HG03432 (cell line): ENCODE results near the gene ZBED1.
A peak's percentile ranks its signal among the peaks of the same experiment; 100 is the strongest.
"Not testable (repeated sequence)": the region's sequence is repeated elsewhere in the genome, so short reads cannot be mapped to it uniquely, and the experiment has no call there.

ENCODE experiments used
- ATAC-seq: cut with Tn5 transposase; IDR thresholded peaks from one replicate; pipeline ENCODE4 v1.9.1; 2021; ENCODE audit warnings: mild to moderate bottlenecking, moderate library complexity; ENCODE audit not compliant: unreplicated experiment

ZBED1 gene

DNA sequence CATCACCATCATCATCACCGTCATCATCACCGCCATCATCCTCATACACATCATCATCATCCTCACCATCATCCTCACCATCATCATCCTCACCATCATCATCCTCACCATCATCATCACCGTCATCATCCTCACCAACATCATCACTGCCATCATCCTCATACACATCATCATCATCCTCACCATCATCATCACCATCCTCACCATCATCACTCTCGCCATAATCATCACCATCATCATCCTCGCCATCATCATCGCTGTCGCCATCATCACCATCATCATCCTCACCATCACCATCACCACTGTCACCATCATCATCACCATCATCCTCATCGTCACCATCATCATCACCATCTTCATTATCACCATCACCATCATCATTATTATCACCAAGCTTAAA is 19.8 kb upstream of the ZBED1 start:
- ATAC-seq: no peak

DNA sequence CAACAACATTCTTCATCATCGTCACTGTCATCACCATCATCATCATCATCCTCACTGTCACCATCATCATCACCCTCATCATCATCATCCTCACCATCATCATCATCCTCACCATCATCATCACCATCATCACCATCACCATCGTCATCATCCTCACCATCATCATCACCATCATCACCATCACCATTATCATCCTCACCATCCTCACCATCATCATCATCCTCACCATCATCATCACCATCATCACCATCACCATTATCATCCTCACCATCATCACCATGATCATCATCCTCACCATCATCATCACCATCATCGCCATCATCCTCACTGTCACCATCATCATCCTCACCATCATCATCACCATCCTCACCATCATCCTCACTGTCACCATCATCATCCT is 18.9 kb upstream of the ZBED1 start:
- ATAC-seq: not testable (repeated sequence)

GRCh38 chrX:2517055-2517454 is 16.3 kb upstream of the ZBED1 start:
- peak; percentile 14 for ATAC-seq

DNA sequence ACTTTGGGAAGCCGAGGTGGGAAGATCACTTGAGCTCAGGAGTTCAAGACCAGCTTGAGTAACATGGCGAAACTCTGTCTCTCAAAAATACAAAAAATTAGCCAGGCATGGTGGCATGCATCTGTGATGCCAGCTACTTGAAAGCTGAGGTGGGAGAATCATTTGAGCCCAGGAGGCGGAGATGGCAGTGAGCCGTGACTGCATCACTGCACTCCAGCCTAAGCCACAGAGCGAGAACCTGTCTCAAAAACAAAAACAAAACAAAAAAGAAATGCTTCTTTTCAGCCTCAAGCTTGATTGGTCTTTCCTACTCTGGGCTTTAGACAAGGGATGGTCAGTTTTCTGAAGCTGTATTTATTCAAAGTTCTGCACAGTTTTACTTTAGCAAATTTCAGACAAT is 15.8 kb upstream of the ZBED1 start:
- peak; percentile 52 for ATAC-seq

DNA sequence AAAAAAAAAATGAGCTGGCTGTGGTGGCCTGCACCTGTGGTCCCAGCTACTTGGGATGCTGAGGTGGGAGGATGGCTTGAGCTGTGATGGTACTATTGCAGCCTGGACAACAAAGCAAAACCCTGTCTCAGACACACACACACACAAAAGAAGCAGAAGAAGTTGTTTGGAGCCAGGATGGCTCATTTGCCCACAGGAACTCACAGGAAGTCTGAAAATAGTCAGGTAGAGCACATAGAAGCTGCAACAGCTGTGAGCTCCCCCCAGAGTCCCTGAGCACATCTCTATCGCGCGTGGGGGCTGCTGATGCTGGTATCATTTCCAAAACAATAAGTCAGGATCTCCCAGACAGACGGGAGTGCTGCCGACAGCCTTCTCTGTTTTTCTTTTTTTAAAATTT is 13.4 kb upstream of the ZBED1 start:
- ATAC-seq: no peak

DNA sequence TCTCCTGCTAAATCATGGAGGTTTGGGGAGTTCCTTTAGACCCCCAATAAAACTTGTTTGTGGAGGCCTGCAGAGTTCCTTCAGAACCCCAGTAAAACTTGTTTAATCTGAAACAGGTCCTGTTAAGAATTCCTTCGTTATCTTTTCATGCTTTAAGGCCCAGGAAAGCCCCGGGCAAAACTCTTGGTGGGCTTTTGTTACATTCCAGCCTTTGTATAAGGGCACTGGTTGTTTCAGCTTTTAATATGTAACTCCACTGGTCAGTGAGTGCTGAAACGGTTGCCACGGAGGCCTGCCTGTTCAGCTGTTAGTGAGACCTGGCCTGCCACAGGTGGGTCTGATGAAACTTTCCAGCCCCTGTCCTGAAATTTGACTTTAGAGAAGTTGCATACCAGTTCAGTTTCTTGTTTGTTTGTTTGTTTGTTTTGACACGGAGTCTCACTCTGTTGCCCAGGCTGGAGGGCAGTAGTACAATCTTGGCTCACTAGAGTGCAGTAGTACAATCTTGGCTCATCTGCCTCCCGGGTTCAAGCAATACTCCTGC is 12.4 kb upstream of the ZBED1 start:
- no peak for ATAC-seq

- ATAC-seq: no peak
These were observed 11.7 kb upstream of the ZBED1 start for GRCh38 chrX:2512501-2512900.

GRCh38 chrX:2511326-2511725 is 10.6 kb upstream of the ZBED1 start:
- ATAC-seq: no peak

DNA sequence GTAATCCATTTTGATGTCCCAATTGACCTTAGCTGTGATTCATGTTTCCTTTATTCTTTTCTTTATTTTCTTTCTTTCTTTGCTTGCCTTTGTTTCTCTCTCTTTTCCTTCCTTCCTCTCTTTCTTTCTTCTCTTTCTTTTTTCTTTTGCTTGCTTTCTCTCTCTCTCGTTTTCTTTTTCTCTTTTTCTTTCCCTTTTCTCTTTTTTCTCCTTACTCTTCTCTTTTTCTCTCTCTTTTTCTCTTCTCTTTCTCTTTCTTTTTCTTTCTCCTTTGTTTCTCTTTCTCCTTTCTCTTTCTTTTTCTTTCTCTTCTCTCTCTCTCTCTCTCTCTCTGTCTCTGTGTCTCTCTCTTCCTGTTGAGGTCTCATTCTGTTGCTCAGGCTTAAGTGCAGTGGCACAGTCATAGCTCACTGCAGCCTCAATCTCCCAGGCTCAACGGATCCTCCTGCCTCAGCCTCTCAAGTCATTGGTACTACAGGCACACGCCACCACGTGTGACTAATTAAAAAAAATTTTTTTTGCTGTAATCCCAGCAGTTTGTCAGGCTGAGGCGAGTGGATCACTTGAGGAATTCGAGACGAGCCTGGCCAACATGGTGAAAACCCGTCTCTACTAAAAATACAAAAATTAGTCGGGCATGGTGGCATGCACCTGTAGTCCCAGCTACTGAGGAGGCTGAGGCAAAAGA is 8.0 kb upstream of the ZBED1 start:
- no peak for ATAC-seq

DNA sequence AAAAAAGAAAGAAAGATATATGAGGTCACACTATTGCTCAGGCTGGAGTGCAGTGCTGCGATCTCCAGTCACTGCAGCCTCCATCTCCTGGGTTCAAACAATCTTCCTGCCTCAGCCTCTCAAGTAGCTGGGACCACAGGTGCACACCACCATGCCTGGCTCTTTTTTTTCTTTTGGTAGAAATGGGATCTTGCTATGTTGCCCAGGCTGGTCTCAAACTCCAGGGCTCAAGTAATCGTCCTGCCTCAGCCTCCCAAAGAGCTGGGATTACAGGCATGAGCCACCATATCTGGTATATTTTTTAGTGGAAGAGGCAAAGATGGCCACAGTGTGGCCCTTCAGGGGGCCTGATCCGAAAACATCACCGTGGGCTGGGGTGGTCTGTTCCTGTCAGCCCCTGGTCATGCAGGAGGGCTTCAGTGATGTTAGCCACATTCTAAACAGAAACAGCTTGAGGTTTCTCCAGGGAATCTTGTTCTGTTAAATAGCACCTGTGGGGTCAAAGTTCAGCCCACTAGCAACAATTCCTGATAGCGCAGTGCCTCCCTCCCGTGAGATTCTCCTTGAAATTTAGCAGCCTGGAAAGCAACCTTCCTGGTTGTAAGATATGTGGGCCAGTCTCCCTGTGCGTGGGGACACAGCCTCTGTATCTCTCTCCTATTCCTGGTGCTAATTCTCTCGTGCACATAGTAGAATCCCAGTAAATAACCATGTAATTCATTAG is 7.3 kb upstream of the ZBED1 start:
- no peak for ATAC-seq

DNA sequence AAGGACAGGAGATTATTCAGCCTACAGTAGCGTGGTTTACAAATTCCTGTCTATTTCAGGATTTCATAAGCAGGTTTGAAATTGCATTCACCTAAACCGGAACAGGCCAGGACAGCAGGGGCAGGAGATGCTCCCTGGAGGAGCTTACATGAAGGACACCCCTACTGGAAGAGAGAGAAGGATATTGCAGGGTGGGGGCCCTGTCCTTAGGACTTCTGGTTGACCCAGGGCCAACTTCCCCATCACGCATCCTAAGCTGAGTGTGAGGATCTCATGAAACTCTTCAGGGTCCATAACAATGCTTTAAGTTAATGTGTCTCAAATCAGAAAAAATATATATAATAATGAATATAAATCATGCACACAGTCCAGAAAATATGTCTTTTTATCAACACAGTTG is 6.4 kb upstream of the ZBED1 start:
- no peak for ATAC-seq

- not testable (repeated sequence) for ATAC-seq
These were observed 4.6 kb upstream of the ZBED1 start for GRCh38 chrX:2505341-2505740.

- ATAC-seq: no peak
These were observed 4.0 kb upstream of the ZBED1 start for GRCh38 chrX:2504706-2505332.

DNA sequence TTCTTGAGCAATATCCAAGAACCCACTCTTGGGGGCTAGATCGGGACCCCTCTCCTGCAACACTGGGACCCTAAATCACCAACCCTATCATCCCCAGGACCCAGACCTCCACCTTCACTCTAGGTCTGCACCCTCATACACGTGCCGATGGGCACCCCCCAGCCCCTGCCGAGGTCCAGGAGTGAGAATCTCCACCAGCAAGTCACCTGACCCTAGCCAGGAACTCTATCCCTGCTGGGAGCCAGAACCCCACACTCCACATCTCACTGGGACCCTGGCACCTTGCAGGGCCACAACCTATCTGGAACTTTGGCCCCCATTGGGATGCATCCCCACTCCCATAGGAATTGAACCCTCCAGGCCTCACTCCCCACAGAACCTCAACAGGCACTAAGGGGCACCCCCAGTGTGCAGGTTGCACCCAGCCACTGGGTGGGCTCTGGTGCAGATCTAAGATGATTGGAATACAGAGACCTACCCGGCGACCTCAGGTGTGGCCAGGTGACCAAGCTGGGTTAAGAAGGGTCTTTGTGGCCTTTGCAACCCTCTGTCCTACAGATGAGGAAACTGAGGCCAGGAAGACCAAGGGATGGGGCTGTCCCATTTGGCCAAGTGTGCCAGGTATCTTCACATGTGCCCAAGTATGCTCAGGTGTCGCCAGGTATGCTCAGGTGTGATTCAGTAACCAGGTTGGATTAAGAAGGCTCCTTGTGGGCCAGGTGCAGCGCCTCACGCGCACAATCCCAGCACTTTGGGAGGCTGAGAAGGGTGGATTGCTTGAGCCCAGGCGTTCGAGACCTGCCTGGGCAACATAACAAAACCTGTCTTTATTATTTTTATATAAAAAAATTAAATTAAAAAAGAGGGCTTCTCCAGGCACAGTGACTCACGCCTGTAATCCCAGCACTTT is 3.1 kb upstream of the ZBED1 start:
- ATAC-seq: no peak

GRCh38 chrX:2502668-2503519 is 2.1 kb upstream of the ZBED1 start:
- no peak for ATAC-seq

DNA sequence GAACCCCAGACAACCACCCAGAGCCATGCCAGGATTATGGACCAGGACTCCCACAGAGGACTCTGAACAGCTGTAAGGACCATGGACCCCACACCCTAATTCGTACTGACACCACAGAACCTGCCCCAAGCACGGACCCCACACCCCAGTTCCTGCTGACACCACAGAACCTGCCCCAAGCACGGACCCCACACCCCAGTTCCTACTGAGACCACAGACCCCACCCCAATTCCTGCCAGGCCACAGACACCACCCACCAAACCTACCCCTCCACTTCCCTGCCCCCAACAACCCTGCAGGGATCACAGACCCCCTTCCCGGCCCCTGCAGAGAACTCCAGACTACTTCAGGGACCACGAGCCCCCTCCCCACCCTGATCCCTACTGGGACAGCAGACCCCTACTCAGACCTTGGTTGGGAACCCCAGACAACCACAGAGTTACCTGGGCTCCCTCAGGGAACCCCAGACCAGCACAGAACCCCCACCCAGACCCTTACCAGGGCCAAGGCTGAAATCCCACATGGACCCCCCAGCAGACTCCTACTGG is 1.4 kb upstream of the ZBED1 start:
- ATAC-seq: no peak

GRCh38 chrX:2501559-2502102 is 855 bp upstream of the ZBED1 start:
- ATAC-seq: no peak

DNA sequence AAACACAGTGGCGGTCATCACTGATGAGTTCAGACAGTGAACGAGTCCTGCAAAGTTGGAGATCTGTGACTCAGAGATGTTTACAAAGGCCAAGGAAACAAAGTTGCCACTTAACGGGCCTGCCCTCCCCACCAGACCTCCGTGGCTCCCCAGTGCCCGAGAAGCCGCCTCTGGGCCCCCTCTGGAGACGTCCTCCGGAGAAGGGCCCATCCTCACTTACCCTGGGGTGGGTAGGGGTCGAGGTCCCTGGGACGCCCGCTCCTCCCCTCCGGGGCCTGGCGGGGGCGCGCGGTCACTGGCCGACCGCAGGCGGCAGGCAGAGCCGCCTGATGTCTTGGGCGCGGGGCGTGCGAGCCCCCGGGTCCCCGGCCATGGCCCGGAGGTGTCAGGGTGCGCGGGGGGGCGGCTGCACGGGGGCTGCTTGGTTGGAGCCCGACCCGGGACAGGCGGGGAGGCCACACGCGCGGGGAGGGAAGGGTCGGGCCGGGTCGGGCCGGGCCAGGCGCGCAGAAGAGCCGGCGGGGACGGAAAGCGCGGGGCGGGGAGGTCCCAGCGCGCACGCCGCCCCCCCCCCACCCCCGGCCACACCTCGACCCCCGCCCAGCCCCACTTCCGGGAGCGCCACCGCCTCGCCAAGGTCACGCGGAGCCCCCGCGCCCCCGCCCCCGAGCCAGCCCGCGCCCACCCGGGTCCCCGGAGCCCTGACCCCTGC is 529 bp downstream of the ZBED1 start:
- peak; percentile 57 for ATAC-seq

- ATAC-seq: no peak
These were observed 1.3 kb downstream of the ZBED1 start for GRCh38 chrX:2499507-2499906.
